CD4-positive, alpha-beta memory T cell (primary cell): ENCODE measurements around the gene HMGCL. TPM values are rescaled to one million over a fixed set of nuclear protein-coding genes. Genes with fewer than 3 reads are reported as not detected.
"Not testable (repeated sequence)": the region's sequence is repeated elsewhere in the genome, so short reads cannot be mapped to it uniquely, and the experiment has no call there.

Experiments
- CTCF ChIA-PET: fragments of 350-600 bp; sonication (Branson Sonifier 250); formaldehyde crosslinking; loops from one replicate; lab custom pipeline; 2021; ENCODE audit warnings: inconsistent platforms; ENCODE audit not compliant: partially characterized antibody; lab: Charles Lee
- POLR2A ChIA-PET: fragments of 350-600 bp; sonication (Branson Sonifier 250); formaldehyde crosslinking; loops from one replicate; lab custom pipeline; 2021; ENCODE audit not compliant: partially characterized antibody; lab: Charles Lee
- DNase-seq, 5 donors: peaks; one replicate each; pipeline versions ENCODE4 v3.0.0 to v3.0.0-alpha.2; 2020 to 2022; ENCODE audit warnings: mixed read lengths in 1 of 5
- H3K27ac ChIP-seq: one replicate; pipeline ENCODE4 v1.7.0; 2013; ENCODE audit warnings: low read depth, low read length
- H3K27me3 ChIP-seq: 2 replicates; pipeline ENCODE4 v1.7.0; 2013; ENCODE audit warnings: mild to moderate bottlenecking, low read length, moderate library complexity; ENCODE audit not compliant: insufficient read depth
- H3K36me3 ChIP-seq: 2 replicates; pipeline ENCODE4 v1.7.0; 2013; ENCODE audit warnings: mild to moderate bottlenecking, low read length, moderate library complexity; ENCODE audit not compliant: insufficient read depth
- H3K4me1 ChIP-seq: 2 replicates; pipeline ENCODE4 v1.7.0; 2013; ENCODE audit warnings: mild to moderate bottlenecking, low read length, moderate library complexity; ENCODE audit not compliant: insufficient read depth
- H3K4me3 ChIP-seq, 2 donors: one replicate each; pipeline ENCODE4 v1.7.0; 2013; ENCODE audit warnings: low read length in 2 of 2, mild to moderate bottlenecking in 1 of 2
- H3K9me3 ChIP-seq, 2 donors: one replicate each; pipeline ENCODE4 v1.7.0; 2013; ENCODE audit warnings: low read length in 2 of 2, control low read depth in 1 of 2; ENCODE audit not compliant: control insufficient read depth in 1 of 2
- H3K27ac Mint-ChIP-seq, 7 donors: one replicate each; pipeline ENCODE4 v1.8.0; 2020 to 2021; ENCODE audit warnings: mixed read lengths in 7 of 7, mild to moderate bottlenecking in 6 of 7, inconsistent platforms in 3 of 7, moderate library complexity in 3 of 7
- H3K27me3 Mint-ChIP-seq, 2 donors: one replicate each; pipeline ENCODE4 v1.8.0; 2020 to 2021; ENCODE audit warnings: mixed read lengths in 2 of 2
- H3K36me3 Mint-ChIP-seq, 2 donors: one replicate each; pipeline ENCODE4 v1.8.0; 2020 to 2021; ENCODE audit warnings: mixed read lengths in 2 of 2, inconsistent platforms in 1 of 2, mild to moderate bottlenecking in 1 of 2
- H3K4me1 Mint-ChIP-seq, 4 donors: one replicate each; pipeline ENCODE4 v1.8.0; 2020 to 2021; ENCODE audit warnings: mixed read lengths in 4 of 4, mild to moderate bottlenecking in 1 of 4
- H3K4me3 Mint-ChIP-seq, 8 donors: one replicate each; pipeline ENCODE4 v1.8.0; 2020 to 2021; ENCODE audit warnings: mixed read lengths in 8 of 8, mild to moderate bottlenecking in 7 of 8, moderate library complexity in 6 of 8, inconsistent platforms in 3 of 8
- H3K9me3 Mint-ChIP-seq, 8 donors: one replicate each; pipeline ENCODE4 v1.8.0; 2020 to 2021; ENCODE audit warnings: mixed read lengths in 8 of 8, mild to moderate bottlenecking in 5 of 8, inconsistent platforms in 3 of 8, moderate library complexity in 1 of 8
- intact Hi-C: fragments of 100-400 bp; cut with micrococcal nuclease; formaldehyde crosslinking; loops from one replicate; pipeline ENCODE4 v1.15.1; 2023
- polyA plus RNA-seq, 2 donors: library from polyadenylated mRNA; unstranded; fragments of 300-500 nt; fragmentation: Illumina TruSeq; gene quantifications; one replicate each; pipeline ENCODE4 v1.2.3, GENCODE V29; 2021
- total RNA-seq, 2 experiments: library from RNA; stranded (reverse); gene quantifications; one replicate each; pipeline ENCODE4 v1.2.3, GENCODE V29; 2021

The HMGCL gene
- total and polyA plus RNA-seq, 4 experiments from 2014 or later = 27.8 to 38.5 (median 34.3) TPM

GRCh38 chr1:23788695-23789094 is 36.5 kb downstream of the HMGCL start:
- Histone ChIP-seq H3K27me3 (no peaks in the 10 kb centered on the region), H3K9me3 (no peaks in the 10 kb centered on the region), H3K4me1 (peaks cover 28% of the 10 kb centered on the region), H3K36me3 (peaks cover 35% of the 10 kb centered on the region), H3K4me3 (no peak overlapping the region), H3K27ac (no peak overlapping the region)
- peak overlapping the region in 5 of 8 donors; percentile 21 to 59 (median 44) for H3K4me3 Mint-ChIP-seq
- DNase-seq = no peak
- POLR2A ChIA-PET = interaction anchor here (4.6 to 6.4 kb wide), 2 partner anchors 10 to 12 kb away, joined by 59 to 64 read pairs; partner anchors contain the start of genes GALE and PITHD1
- H3K9me3 Mint-ChIP-seq = peaks cover 0 to 3% (median 0%) of the 10 kb centered on the region in 8 donors
- CTCF ChIA-PET = interaction anchor here (1.1 to 1.5 kb wide), 5 partner anchors 9 to 67 kb away, joined by 3 to 4 read pairs (median 3); no protein-coding TSS in a partner anchor
- H3K27ac Mint-ChIP-seq = peak overlapping the region in 3 of 7 donors; percentile 53 to 68 (median 61)
- H3K27me3 Mint-ChIP-seq = no peaks in the 10 kb centered on the region
- intact Hi-C loops = no loop called here
- H3K36me3 Mint-ChIP-seq = peaks cover 26 to 52% of the 10 kb centered on the region in 2 donors
- peaks cover 15 to 46% (median 30%) of the 10 kb centered on the region in 4 donors for H3K4me1 Mint-ChIP-seq

DNA sequence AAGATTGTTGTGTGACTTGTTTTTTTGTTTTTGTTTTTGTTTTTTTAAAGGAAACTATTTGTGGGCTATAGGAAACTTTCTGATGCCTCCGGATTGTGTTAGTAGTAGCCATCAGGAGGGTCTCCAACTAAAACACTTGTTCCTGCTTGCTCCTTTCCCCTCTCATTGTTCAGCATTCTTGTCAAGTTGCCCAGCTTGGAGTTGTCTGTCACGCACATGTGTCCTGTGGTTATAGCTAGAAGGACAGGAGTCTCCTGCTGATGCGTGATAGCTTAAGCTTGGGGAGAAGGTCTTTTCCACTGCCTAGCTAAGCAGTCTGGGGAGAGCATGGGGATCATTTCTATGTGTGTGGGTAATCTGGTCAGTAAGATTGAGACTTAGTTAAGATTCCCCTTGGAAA is 37.5 kb downstream of the HMGCL start:
- no peaks in the 10 kb centered on the region for H3K27me3 ChIP-seq
- ChIA-PET CTCF (interaction anchor here (0.9 to 1.5 kb wide), 6 partner anchors 10 to 68 kb away, joined by 3 to 4 read pairs (median 3); no protein-coding TSS in a partner anchor), POLR2A (interaction anchor here (6.4 kb wide), 1 partner anchor 9 kb away, joined by 64 read pairs; the partner anchor contains the start of gene PITHD1)
- Mint-ChIP-seq H3K36me3 (peaks cover 26 to 55% of the 10 kb centered on the region in 2 donors), H3K27me3 (no peaks in the 10 kb centered on the region), H3K4me1 (peaks cover 15 to 40% (median 26%) of the 10 kb centered on the region in 4 donors), H3K27ac (peak overlapping the region in 3 of 7 donors; percentile 22 to 67 (median 53)), H3K4me3 (no peak overlapping the region), H3K9me3 (peaks cover 0 to 3% (median 0%) of the 10 kb centered on the region in 8 donors)
- H3K9me3 ChIP-seq = no peaks in the 10 kb centered on the region
- intact Hi-C loops = no loop called here
- no peak overlapping the region for H3K4me3 ChIP-seq
- no peak for DNase-seq
- peaks cover 31% of the 10 kb centered on the region for H3K36me3 ChIP-seq
- H3K27ac ChIP-seq = no peak overlapping the region
- H3K4me1 ChIP-seq = peaks cover 18% of the 10 kb centered on the region

GRCh38 chr1:23784846-23785245 is 40.4 kb downstream of the HMGCL start:
- intact Hi-C loops = no loop called here
- DNase-seq = no peak
- Histone ChIP-seq H3K27ac (no peak overlapping the region), H3K9me3 (no peaks in the 10 kb centered on the region), H3K4me3 (no peak overlapping the region), H3K36me3 (peaks cover 36% of the 10 kb centered on the region), H3K27me3 (no peaks in the 10 kb centered on the region), H3K4me1 (peaks cover 5% of the 10 kb centered on the region)
- ChIA-PET CTCF (interaction anchor here (1.5 kb wide), 1 partner anchor 13 kb away, joined by 5 read pairs; no protein-coding TSS in a partner anchor), POLR2A (interaction anchor here (1.3 to 2.3 kb wide), 2 partner anchors 16 to 39 kb away, joined by 3 to 7 read pairs; partner anchors contain the start of gene GALE)
- Mint-ChIP-seq H3K27ac (peak overlapping the region in 1 of 7 donors; percentile 27), H3K36me3 (peaks cover 38 to 56% of the 10 kb centered on the region in 2 donors), H3K4me1 (peaks cover 14 to 27% (median 20%) of the 10 kb centered on the region in 4 donors), H3K9me3 (no peaks in the 10 kb centered on the region), H3K27me3 (no peaks in the 10 kb centered on the region), H3K4me3 (no peak overlapping the region)

GRCh38 chr1:23783141-23783540 is 42.1 kb downstream of the HMGCL start:
- CTCF ChIA-PET = interaction anchor here (2.9 kb wide), 1 partner anchor 11 kb away, joined by 12 read pairs; no protein-coding TSS in a partner anchor
- DNase-seq, H3K27me3 Mint-ChIP-seq, H3K9me3 Mint-ChIP-seq, H3K27ac Mint-ChIP-seq, intact Hi-C loops, H3K27ac ChIP-seq, H3K9me3 ChIP-seq, H3K27me3 ChIP-seq, H3K4me3 Mint-ChIP-seq, POLR2A ChIA-PET, H3K4me3 ChIP-seq: not testable (repeated sequence)
- H3K4me1 Mint-ChIP-seq = peaks cover 22 to 41% (median 29%) of the 10 kb centered on the region in 4 donors
- peaks cover 37 to 65% of the 10 kb centered on the region in 2 donors for H3K36me3 Mint-ChIP-seq
- Histone ChIP-seq H3K36me3 (peaks cover 36% of the 10 kb centered on the region), H3K4me1 (peaks cover 18% of the 10 kb centered on the region)

DNA sequence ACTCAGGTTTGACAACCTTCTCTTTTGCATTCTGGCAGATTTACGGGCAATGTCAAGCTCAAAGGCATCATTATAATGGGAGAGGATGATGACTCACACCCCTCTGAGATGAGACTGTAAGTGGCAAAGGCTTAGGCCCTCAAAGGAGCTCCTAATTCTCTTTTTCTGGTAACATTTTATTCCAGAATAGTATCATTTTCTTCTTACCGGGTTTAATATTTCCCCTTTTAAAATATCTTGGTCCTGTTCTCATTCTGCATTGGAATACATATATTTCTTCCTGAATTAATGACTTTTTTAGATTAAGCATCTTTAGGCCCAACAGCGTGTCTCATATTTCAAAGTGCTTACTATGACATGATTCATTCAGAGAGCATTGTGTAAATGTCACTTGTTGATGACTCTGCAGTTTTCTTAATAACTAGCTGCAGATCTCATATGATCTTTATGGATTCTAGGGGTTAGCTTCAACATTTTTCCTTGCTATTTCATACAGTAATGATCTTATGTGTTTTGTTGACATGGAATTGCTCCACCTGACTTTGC is 45.3 kb downstream of the HMGCL start:
- Mint-ChIP-seq H3K36me3 (peaks cover 11 to 39% of the 10 kb centered on the region in 2 donors), H3K27ac (peak overlapping the region; percentile 8 to 92 (median 85)), H3K4me3 (peak overlapping the region; percentile 26 to 96 (median 92)), H3K4me1 (peaks cover 22 to 39% (median 31%) of the 10 kb centered on the region in 4 donors), H3K9me3 (no peaks in the 10 kb centered on the region), H3K27me3 (no peaks in the 10 kb centered on the region)
- H3K36me3 ChIP-seq = peaks cover 14% of the 10 kb centered on the region
- no peak for DNase-seq
- intact Hi-C loops = loop anchor here (5.0 kb wide), 1 partner anchor 38 kb away; the partner anchor contains the start of gene ELOA
- H3K9me3 ChIP-seq = no peaks in the 10 kb centered on the region
- H3K27ac ChIP-seq = peak overlapping the region; percentile 8
- H3K27me3 ChIP-seq = no peaks in the 10 kb centered on the region
- no peak overlapping the region for H3K4me3 ChIP-seq
- ChIA-PET POLR2A (interaction anchor here (1.0 to 8.6 kb wide), 6 partner anchors 11 to 436 kb away, joined by 3 to 70 read pairs (median 16); partner anchors contain the start of genes ELOA, GALE, HMGCL and HNRNPR), CTCF (interaction anchor here (0.5 to 2.9 kb wide), 4 partner anchors 31 to 148 kb away, joined by 3 to 11 read pairs (median 4); no protein-coding TSS in a partner anchor)
- peaks cover 26% of the 10 kb centered on the region for H3K4me1 ChIP-seq

GRCh38 chr1:23777979-23778814 is 47.0 kb downstream of the HMGCL start, which contains the start of gene PITHD1:
Gene PITHD1 (plus strand): TSS chr1:23778418. CDS start chr1:23778516, 98 bp downstream.
- peak; percentile 80 to 87 (median 85) for DNase-seq
- Histone ChIP-seq H3K9me3 (no peaks in the 10 kb centered on the region), H3K36me3 (peaks cover 5% of the 10 kb centered on the region), H3K4me1 (peaks cover 26% of the 10 kb centered on the region), H3K4me3 (peak within 1 kb of the TSS; percentile 88 to 97), H3K27ac (peak within 1 kb of the TSS; percentile 81), H3K27me3 (no peaks in the 10 kb centered on the region)
- H3K27ac Mint-ChIP-seq = peak within 1 kb of the TSS; percentile 89 to 99 (median 98)
- peaks cover 19 to 39% (median 27%) of the 10 kb centered on the region in 4 donors for H3K4me1 Mint-ChIP-seq
- ChIA-PET POLR2A (interaction anchor here (0.6 to 8.6 kb wide), 12 partner anchors 9 to 356 kb away, joined by 3 to 70 read pairs (median 4); partner anchors contain the start of genes ELOA, GALE, HMGCL and LYPLA2), CTCF (interaction anchor here (0.7 to 2.9 kb wide), 4 partner anchors 20 to 78 kb away, joined by 3 to 11 read pairs (median 3); no protein-coding TSS in a partner anchor)
- no peaks in the 10 kb centered on the region for H3K9me3 Mint-ChIP-seq
- intact Hi-C loops = loop anchor here (1.0 to 5.0 kb wide), 4 partner anchors 13 to 181 kb away; partner anchors contain the start of genes ELOA, GALE, LYPLA2 and PNRC2
- H3K4me3 Mint-ChIP-seq = peak within 1 kb of the TSS; percentile 90 to 96 (median 94)
- H3K36me3 Mint-ChIP-seq = peaks cover 11 to 28% of the 10 kb centered on the region in 2 donors
- no peaks in the 10 kb centered on the region for H3K27me3 Mint-ChIP-seq
